Breast epithelium (tissue), 4 donors: Measurements from ENCODE around the gene THBS1. TPM values are rescaled to one million over a fixed set of nuclear protein-coding genes. Genes with fewer than 3 reads are reported as not detected.
A peak's percentile ranks its signal among the peaks of the same experiment; 100 is the strongest.

Experiments used
- DNase-seq, 2 donors: peaks; one replicate each; pipeline ENCODE4 v3.0.0-alpha.2; 2019; ENCODE audit warnings: low spot score in 2 of 2
- H3K27ac ChIP-seq, 2 donors: fragments of 200-600 bp; sonication (generic) in 1 of 2; one replicate each; pipeline ENCODE4 v1.5.1; 2016 to 2019; ENCODE audit warnings: mild to moderate bottlenecking in 1 of 2
- H3K27me3 ChIP-seq, 2 donors: fragments of 200-600 bp; sonication (generic) in 1 of 2; one replicate each; pipeline versions ENCODE4 v1.5.1 to v1.6.0; 2017 to 2019; ENCODE audit warnings: control low read depth in 1 of 2, mild to moderate bottlenecking in 1 of 2
- H3K36me3 ChIP-seq: fragments of 200-600 bp; one replicate; pipeline ENCODE4 v1.5.1; 2019
- H3K4me1 ChIP-seq, 2 donors: fragments of 200-600 bp; sonication (generic); one replicate each; pipeline ENCODE4 v1.5.1; 2016 to 2019; ENCODE audit warnings: control low read depth in 1 of 2
- H3K4me3 ChIP-seq, 3 donors: fragments of 200-600 bp; sonication (generic); 1 replicate in 2 of 3; 2 replicates in 1 of 3; pipeline ENCODE4 v1.5.1; 2016 to 2019; ENCODE audit warnings: mild to moderate bottlenecking in 3 of 3, moderate library complexity in 2 of 3
- H3K9me3 ChIP-seq, 2 donors: fragments of 200-600 bp; sonication (generic) in 1 of 2; one replicate each; pipeline ENCODE4 v1.5.1; 2016 to 2019; ENCODE audit warnings: control low read depth in 1 of 2
- CTCF ChIP-seq, 3 donors: fragments of 450-650 bp; IDR thresholded peaks; one replicate each; pipeline ENCODE4 v1.5.1; 2016 to 2017; ENCODE audit warnings: antibody characterized with exemption in 3 of 3, mild to moderate bottlenecking in 3 of 3, moderate library complexity in 3 of 3
- POLR2A ChIP-seq: fragments of 450-650 bp; IDR thresholded peaks from one replicate; pipeline ENCODE4 v1.6.1; 2016; ENCODE audit warnings: antibody characterized with exemption, mild to moderate bottlenecking, moderate library complexity
- POLR2AphosphoS5 ChIP-seq, 3 donors: sonication (generic); formaldehyde crosslinking; IDR thresholded peaks; one replicate each; pipeline ENCODE4 v1.6.1; 2017; ENCODE audit warnings: antibody characterized with exemption in 3 of 3
- intact Hi-C: fragments of 100-400 bp; cut with DNase I; formaldehyde crosslinking; loops from one replicate; pipeline ENCODE4 v1.15.1; 2023; ENCODE audit warnings: low total_unique reads
- total RNA-seq, 3 donors: library from RNA; depleted of rRNA; stranded (reverse); fragments of >200 nt; gene quantifications; one replicate each; pipeline ENCODE4 v1.1.0, GENCODE V29; 2016

Gene THBS1
- total RNA-seq, 3 donors from 2014 or later: 106 to 623 (median 386) TPM

- no peaks in the 10 kb centered on the region for H3K27me3 ChIP-seq
- no peaks in the 10 kb centered on the region for H3K4me1 ChIP-seq
- H3K4me3 ChIP-seq: no peak overlapping the region
- H3K9me3 ChIP-seq: no peaks in the 10 kb centered on the region
- no peak overlapping the region for H3K27ac ChIP-seq
- intact Hi-C loops: no loop called here
- DNase-seq: no peak
- no peak for TF ChIP-seq POLR2A
- no peak for TF ChIP-seq CTCF (IDR thresholded peaks at IDR 0.05)
- no peak for TF ChIP-seq POLR2AphosphoS5 (IDR thresholded peaks at IDR 0.05)
- no peaks in the 10 kb centered on the region for H3K36me3 ChIP-seq
Observed at GRCh38 chr15:39639037-39639436, 58.2 kb downstream of the THBS1 start.

GRCh38 chr15:39640665-39641064, 59.8 kb downstream of the THBS1 start:
- intact Hi-C loops: loop anchor here (5.0 kb wide), 1 partner anchor 1538 kb away; no protein-coding TSS in a partner anchor
- Histone ChIP-seq H3K4me3 (no peak overlapping the region), H3K27ac (no peak overlapping the region), H3K4me1 (no peaks in the 10 kb centered on the region), H3K27me3 (no peaks in the 10 kb centered on the region), H3K36me3 (no peaks in the 10 kb centered on the region), H3K9me3 (no peaks in the 10 kb centered on the region)
- DNase-seq: no peak
- TF ChIP-seq POLR2AphosphoS5 (IDR thresholded peaks at IDR 0.05) (no peak), CTCF (IDR thresholded peaks at IDR 0.05) (no peak), POLR2A (no peak)

GRCh38 chr15:39641191-39641889, 60.5 kb downstream of the THBS1 start:
- Histone ChIP-seq H3K4me1 (no peaks in the 10 kb centered on the region), H3K27me3 (no peaks in the 10 kb centered on the region), H3K9me3 (no peaks in the 10 kb centered on the region), H3K4me3 (no peak overlapping the region), H3K36me3 (no peaks in the 10 kb centered on the region), H3K27ac (no peak overlapping the region)
- intact Hi-C loops: loop anchor here (5.0 kb wide), 1 partner anchor 1539 kb away; no protein-coding TSS in a partner anchor
- no peak for DNase-seq
- TF ChIP-seq CTCF (IDR thresholded peaks at IDR 0.05) (peak in 1 of 3 donors; percentile 27), POLR2AphosphoS5 (IDR thresholded peaks at IDR 0.05) (no peak), POLR2A (no peak)

GRCh38 chr15:39642011-39642640, 61.2 kb downstream of the THBS1 start:
- H3K27ac ChIP-seq: no peak overlapping the region

More at GRCh38 chr15:39642011-39642640, 61.2 kb downstream of the THBS1 start:
- intact Hi-C loops: loop anchor here (5.0 kb wide), 1 partner anchor 1540 kb away; no protein-coding TSS in a partner anchor
- DNase-seq: no peak
- no peaks in the 10 kb centered on the region for H3K27me3 ChIP-seq
- no peaks in the 10 kb centered on the region for H3K4me1 ChIP-seq
- H3K4me3 ChIP-seq: no peak overlapping the region
- H3K9me3 ChIP-seq: no peaks in the 10 kb centered on the region
- TF ChIP-seq CTCF (IDR thresholded peaks at IDR 0.05) (no peak), POLR2AphosphoS5 (IDR thresholded peaks at IDR 0.05) (no peak), POLR2A (no peak)
- no peaks in the 10 kb centered on the region for H3K36me3 ChIP-seq
